ENCODE measurements around the gene ANGEL2. TPM values are rescaled to one million over a fixed set of nuclear protein-coding genes. Genes with fewer than 3 reads are reported as not detected.

The ANGEL2 gene
- total RNA-seq, 1 donor = 43.6 TPM

GRCh38 chr1:212957546-212957945 is 58.1 kb downstream of the ANGEL2 start:
- DNase-seq (ENCODE audit: low read depth) = no peak
- no peak for TF ChIP-seq CTCF (IDR thresholded peaks at IDR 0.05; ENCODE audit: insufficient read depth, low read depth, low read length)
- H3K4me3 ChIP-seq (ENCODE audit: low read depth, low read length) = no peak overlapping the region

- TF ChIP-seq CTCF (IDR thresholded peaks at IDR 0.05; ENCODE audit: insufficient read depth, low read depth, low read length) = no peak
- H3K4me3 ChIP-seq (ENCODE audit: low read depth, low read length) = no peak overlapping the region
- no peak for DNase-seq (ENCODE audit: low read depth)
These were observed 59.6 kb downstream of the ANGEL2 start for GRCh38 chr1:212955961-212956620.

GRCh38 chr1:212955098-212955497 is 60.6 kb downstream of the ANGEL2 start:
- no peak for DNase-seq (ENCODE audit: low read depth)
- no peak for TF ChIP-seq CTCF (IDR thresholded peaks at IDR 0.05; ENCODE audit: insufficient read depth, low read depth, low read length)
- H3K4me3 ChIP-seq (ENCODE audit: low read depth, low read length) = no peak overlapping the region

GRCh38 chr1:212954514-212954913 is 61.2 kb downstream of the ANGEL2 start:
- H3K4me3 ChIP-seq (ENCODE audit: low read depth, low read length) = no peak overlapping the region
- no peak for TF ChIP-seq CTCF (IDR thresholded peaks at IDR 0.05; ENCODE audit: insufficient read depth, low read depth, low read length)
- DNase-seq (ENCODE audit: low read depth) = no peak

GRCh38 chr1:212953321-212953720 is 62.3 kb downstream of the ANGEL2 start:
- H3K4me3 ChIP-seq (ENCODE audit: low read depth, low read length) = no peak overlapping the region
- DNase-seq (ENCODE audit: low read depth) = no peak
- TF ChIP-seq CTCF (IDR thresholded peaks at IDR 0.05; ENCODE audit: insufficient read depth, low read depth, low read length) = no peak

- no peak overlapping the region for H3K4me3 ChIP-seq (ENCODE audit: low read depth, low read length)
- no peak for TF ChIP-seq CTCF (IDR thresholded peaks at IDR 0.05; ENCODE audit: insufficient read depth, low read depth, low read length)
- no peak for DNase-seq (ENCODE audit: low read depth)
These were observed 63.1 kb downstream of the ANGEL2 start for GRCh38 chr1:212952641-212952976.

Data from fibroblast of villous mesenchyme (primary cell).